ENCODE data around the gene GNAO1. TPM values are rescaled to one million over a fixed set of nuclear protein-coding genes. Genes with fewer than 3 reads are reported as not detected.

GNAO1 gene
- total and polyA plus RNA-seq, 2 of the 13 experiments (the other 11 are each of a cell fraction or from before 2014, with no cell fraction given), result not detected

DNA sequence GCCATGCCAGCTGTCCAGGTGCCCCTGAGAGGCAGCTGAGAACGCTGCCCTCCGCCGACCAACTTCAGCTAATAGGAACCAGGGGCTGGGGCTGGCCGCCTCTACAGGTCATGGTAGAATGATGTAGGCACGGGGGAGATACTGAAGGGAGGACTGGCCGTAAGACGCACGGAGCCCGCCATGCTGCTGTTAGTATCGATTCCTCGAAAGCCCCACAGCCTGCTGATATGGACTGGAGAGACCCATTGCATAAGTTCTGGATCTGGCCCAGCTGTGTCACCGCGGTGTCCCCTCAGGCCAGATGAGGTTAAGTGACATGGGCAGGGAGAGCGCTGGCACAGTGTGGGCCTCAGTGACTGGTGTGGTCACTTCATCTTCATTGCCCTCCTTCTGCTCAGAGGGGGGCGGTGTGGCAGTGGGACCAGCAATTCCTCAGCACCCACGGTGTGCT, 158.4 kb downstream of the GNAO1 start:
- intact Hi-C loops (cut with micrococcal nuclease; ENCODE audit: unreplicated experiment), result no loop called here
- H2AFZ ChIP-seq (ENCODE audit: low read length), result no peak overlapping the region
- no peak overlapping the region for H3K27ac ChIP-seq (ENCODE audit: extremely low read length, insufficient read depth, low read length)
- BruUV-seq (replicated peaks), result no TSS peak
- H3K9me3 ChIP-seq (ENCODE audit: low read length), result no peaks in the 10 kb centered on the region
- no peak overlapping the region for H3K4me3 ChIP-seq (replicated peaks in 1 of 3; ENCODE audit: insufficient read depth in 1 of 3, low read depth in 2 of 3, low read length in 3 of 3)
- ATAC-seq, result no peak
- H3K4me1 ChIP-seq (ENCODE audit: insufficient read depth, low read length), result peaks cover 18% of the 10 kb centered on the region
- DNase-seq (ENCODE audit: low spot score), result no peak
- in situ Hi-C loops (cut with HindIII; ENCODE audit: extremely low pct_ligation_motif_present, low pct_unique_long_range_greater_than_20kb), result loop anchor here (10.0 kb wide), 1 partner anchor 55 kb away; no protein-coding TSS in a partner anchor
- POLR2A ChIA-PET, result no interaction called here
- H3K27me3 ChIP-seq (ENCODE audit: control insufficient read depth in 1 of 2, insufficient read depth in 2 of 2, low read length in 2 of 2), result peaks cover 5 to 33% of the 10 kb centered on the region in 2 experiments
- 71% methylated on average over 13 of the region's 16 CpGs for WGBS (ENCODE audit: low lambda C conversion rate)
- no peaks in the 10 kb centered on the region for H4K20me1 ChIP-seq (ENCODE audit: insufficient read depth, low read length)
- FAIRE-seq, result no peak
- H3K79me2 ChIP-seq (ENCODE audit: insufficient read depth, low read length), result no peaks in the 10 kb centered on the region
- no peak overlapping the region for H3K9ac ChIP-seq (ENCODE audit: insufficient read depth, low read depth, low read length)
- H3K4me2 ChIP-seq (ENCODE audit: low read depth, low read length), result no peak overlapping the region
- no peaks in the 10 kb centered on the region for H3K36me3 ChIP-seq (replicated peaks in 1 of 2; ENCODE audit: control insufficient read depth in 1 of 2, insufficient read depth in 2 of 2, low read length in 2 of 2)
- CTCF ChIA-PET (ENCODE audit: low intra/inter-chr PET ratio, low total read pairs), result no interaction called here
- TF ChIP-seq MBNL3 (CRISPR knock-in tag; conservative IDR thresholded peaks at IDR 0.05) (no peak), ZNF547 (CRISPR knock-in tag; IDR thresholded peaks at IDR 0.05) (no peak), ZNF205 (CRISPR knock-in tag; IDR thresholded peaks at IDR 0.05) (no peak), SSRP1 (CRISPR knock-in tag; IDR thresholded peaks at IDR 0.05) (no peak), TP53 (CRISPR knock-in tag; conservative IDR thresholded peaks at IDR 0.05) (no peak)
- TF ChIP-seq, protein P1, sequence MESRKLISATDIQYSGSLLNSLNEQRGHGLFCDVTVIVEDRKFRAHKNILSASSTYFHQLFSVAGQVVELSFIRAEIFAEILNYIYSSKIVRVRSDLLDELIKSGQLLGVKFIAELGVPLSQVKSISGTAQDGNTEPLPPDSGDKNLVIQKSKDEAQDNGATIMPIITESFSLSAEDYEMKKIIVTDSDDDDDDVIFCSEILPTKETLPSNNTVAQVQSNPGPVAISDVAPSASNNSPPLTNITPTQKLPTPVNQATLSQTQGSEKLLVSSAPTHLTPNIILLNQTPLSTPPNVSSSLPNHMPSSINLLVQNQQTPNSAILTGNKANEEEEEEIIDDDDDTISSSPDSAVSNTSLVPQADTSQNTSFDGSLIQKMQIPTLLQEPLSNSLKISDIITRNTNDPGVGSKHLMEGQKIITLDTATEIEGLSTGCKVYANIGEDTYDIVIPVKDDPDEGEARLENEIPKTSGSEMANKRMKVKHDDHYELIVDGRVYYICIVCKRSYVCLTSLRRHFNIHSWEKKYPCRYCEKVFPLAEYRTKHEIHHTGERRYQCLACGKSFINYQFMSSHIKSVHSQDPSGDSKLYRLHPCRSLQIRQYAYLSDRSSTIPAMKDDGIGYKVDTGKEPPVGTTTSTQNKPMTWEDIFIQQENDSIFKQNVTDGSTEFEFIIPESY (CRISPR knock-in tag; IDR thresholded peaks at IDR 0.05), result no peak

Data from HepG2 (cell line).